NCI-H748 (cell line): ENCODE results near the gene GNAQ.

ENCODE experiments used
- DNase-seq: peaks from one replicate; lab custom pipeline; 2025; ENCODE audit not compliant: unreplicated experiment; lab: John Stamatoyannopoulos, UW

Gene GNAQ

GRCh38 chr9:77946969-77947620 is 84.5 kb downstream of the GNAQ start:
- DNase-seq = no peak

- no peak for DNase-seq
These were observed 85.3 kb downstream of the GNAQ start for GRCh38 chr9:77946296-77946695.

- DNase-seq = no peak
These were observed 85.8 kb downstream of the GNAQ start for GRCh38 chr9:77945798-77946197.

- no peak for DNase-seq
These were observed 86.9 kb downstream of the GNAQ start for GRCh38 chr9:77944556-77945243.

- DNase-seq = no peak
These were observed 88.6 kb downstream of the GNAQ start for GRCh38 chr9:77943057-77943456.

- no peak for DNase-seq
These were observed 92.4 kb downstream of the GNAQ start for GRCh38 chr9:77939149-77939668.

GRCh38 chr9:77938163-77938562 is 93.4 kb downstream of the GNAQ start:
- no peak for DNase-seq

- no peak for DNase-seq
These were observed 95.6 kb downstream of the GNAQ start for GRCh38 chr9:77935974-77936373.

GRCh38 chr9:77935211-77935610 is 96.4 kb downstream of the GNAQ start:
- no peak for DNase-seq

- no peak for DNase-seq
These were observed 97.6 kb downstream of the GNAQ start for GRCh38 chr9:77933976-77934375.

- DNase-seq = no peak
These were observed 98.6 kb downstream of the GNAQ start for GRCh38 chr9:77933019-77933418.

- DNase-seq = no peak
These were observed 101.7 kb downstream of the GNAQ start for GRCh38 chr9:77929942-77930341.

GRCh38 chr9:77927265-77927664 is 104.3 kb downstream of the GNAQ start:
- no peak for DNase-seq

- no peak for DNase-seq
These were observed 105.2 kb downstream of the GNAQ start for GRCh38 chr9:77926371-77926878.

GRCh38 chr9:77922591-77922990 is 109.0 kb downstream of the GNAQ start:
- DNase-seq = no peak

- DNase-seq = no peak
These were observed 113.8 kb downstream of the GNAQ start for GRCh38 chr9:77917800-77918199.

GRCh38 chr9:77916820-77917219 is 114.8 kb downstream of the GNAQ start:
- DNase-seq = no peak

- no peak for DNase-seq
These were observed 115.2 kb downstream of the GNAQ start for GRCh38 chr9:77916410-77916819.

GRCh38 chr9:77915744-77916143 is 115.9 kb downstream of the GNAQ start:
- no peak for DNase-seq

- no peak for DNase-seq
These were observed 118.5 kb downstream of the GNAQ start for GRCh38 chr9:77912895-77913693.

- DNase-seq = no peak
These were observed 119.7 kb downstream of the GNAQ start for GRCh38 chr9:77911928-77912327.

- no peak for DNase-seq
These were observed 121.4 kb downstream of the GNAQ start for GRCh38 chr9:77910194-77910621.
